ENCODE data around the gene PCAT7.

GRCh38 chr9:94517254-94517653 is 37.6 kb upstream of the PCAT7 start:
- no peak for TF ChIP-seq CTCF (IDR thresholded peaks at IDR 0.05)
- no peak for TF ChIP-seq POLR2A (IDR thresholded peaks at IDR 0.05; ENCODE audit: low read depth)
- no peak for TF ChIP-seq EP300 (IDR thresholded peaks at IDR 0.05)
- TF ChIP-seq POLR2AphosphoS5 (IDR thresholded peaks at IDR 0.05): no peak
